Upper lobe of left lung (tissue), 4 donors: ENCODE results near the gene MICA.

Source experiments
- CTCF ChIP-seq, 6 experiments: fragments of 450-650 bp in 4 of 6; fragments of 200-600 bp in 2 of 6; sonication (generic) in 2 of 6; IDR thresholded peaks; one replicate each; pipeline ENCODE4 v1.5.1; 2016 to 2019; ENCODE audit warnings: antibody characterized with exemption in 6 of 6
- EP300 ChIP-seq, 4 donors: sonication (generic); formaldehyde crosslinking; IDR thresholded peaks; one replicate each; pipeline ENCODE4 v1.5.1; 2017; ENCODE audit warnings: antibody characterized with exemption in 4 of 4, control low read depth in 2 of 4
- POLR2A ChIP-seq, 4 donors: fragments of 450-650 bp; IDR thresholded peaks; one replicate each; pipeline ENCODE4 v1.5.1; 2016 to 2017; ENCODE audit warnings: antibody characterized with exemption in 4 of 4, mild to moderate bottlenecking in 2 of 4
- POLR2AphosphoS5 ChIP-seq, 2 donors: sonication (generic); formaldehyde crosslinking; IDR thresholded peaks; one replicate each; pipeline ENCODE4 v1.5.1; 2017; ENCODE audit warnings: antibody characterized with exemption in 2 of 2

GRCh38 chr6:31430449-31430848, 27.1 kb downstream of the MICA start:
- no peak for TF ChIP-seq CTCF (IDR thresholded peaks at IDR 0.05)
- no peak for TF ChIP-seq POLR2A (IDR thresholded peaks at IDR 0.05)
- no peak for TF ChIP-seq EP300 (IDR thresholded peaks at IDR 0.05)
- TF ChIP-seq POLR2AphosphoS5 (IDR thresholded peaks at IDR 0.05), result no peak
